ENCODE data around the gene CDC14B. TPM values are rescaled to one million over a fixed set of nuclear protein-coding genes. Genes with fewer than 3 reads are reported as not detected.

The CDC14B gene
- polyA plus RNA-seq, 1 donor from 2014 or later = 7.0 TPM

DNA sequence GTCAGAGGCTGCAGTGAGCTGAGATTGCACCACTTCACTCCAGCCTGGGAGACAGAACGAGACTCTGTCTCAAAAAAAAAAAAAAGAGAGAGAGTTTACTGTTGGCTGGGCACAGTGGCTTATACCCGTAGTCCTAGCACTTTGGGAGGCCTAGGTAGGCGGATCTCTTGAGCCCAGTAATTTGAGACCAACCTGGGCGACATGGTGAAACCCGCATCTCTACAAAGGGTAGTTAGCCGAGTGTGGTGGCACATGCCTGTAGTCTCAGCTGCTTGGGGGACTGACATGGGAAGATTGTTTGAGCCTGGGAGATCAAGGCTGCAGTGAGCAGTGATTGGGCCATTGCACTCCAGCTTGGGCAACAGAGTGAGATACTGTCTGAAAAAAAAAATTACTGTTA is 157.1 kb downstream of the CDC14B start:
- Histone ChIP-seq H3K9ac (ENCODE audit: low read length) (no peak overlapping the region), H3K27ac (ENCODE audit: low read length) (no peak overlapping the region), H4K20me1 (ENCODE audit: insufficient read depth) (no peaks in the 10 kb centered on the region), H3K4me3 (ENCODE audit: low read length) (no peak overlapping the region), H3K9me2 (ENCODE audit: insufficient read depth, low read length) (no peaks in the 10 kb centered on the region), H3K27me3 (ENCODE audit: insufficient read depth, low read depth, low read length) (no peaks in the 10 kb centered on the region), H3F3A (ENCODE audit: insufficient read depth, low read length, poor library complexity, severe bottlenecking) (no peaks in the 10 kb centered on the region), H3K9me3 (ENCODE audit: low read length) (no peaks in the 10 kb centered on the region), H3K79me2 (replicated peaks; ENCODE audit: insufficient read depth, low read length) (no peaks in the 10 kb centered on the region), H3K36me3 (ENCODE audit: insufficient read depth, low read length) (no peaks in the 10 kb centered on the region), H3K4me2 (ENCODE audit: low read length) (no peak overlapping the region), H2AFZ (ENCODE audit: low read depth, low read length) (no peak overlapping the region)
- TF ChIP-seq MXI1 (conservative IDR thresholded peaks at IDR 0.05; ENCODE audit: poor library complexity, severe bottlenecking) (no peak), RAD21 (conservative IDR thresholded peaks at IDR 0.05) (no peak), SMC3 (conservative IDR thresholded peaks at IDR 0.05; ENCODE audit: poor library complexity) (no peak), EZH2 (IDR thresholded peaks at IDR 0.05; ENCODE audit: borderline replicate concordance, insufficient read depth, low read length, poor library complexity, severe bottlenecking) (no peak), TAF1 (IDR thresholded peaks at IDR 0.05; ENCODE audit: low read depth) (no peak), EP300 (conservative IDR thresholded peaks at IDR 0.05; ENCODE audit: poor library complexity, severe bottlenecking) (no peak), POLR2AphosphoS5 (IDR thresholded peaks at IDR 0.05) (no peak)
- TF ChIP-seq, protein P1, sequence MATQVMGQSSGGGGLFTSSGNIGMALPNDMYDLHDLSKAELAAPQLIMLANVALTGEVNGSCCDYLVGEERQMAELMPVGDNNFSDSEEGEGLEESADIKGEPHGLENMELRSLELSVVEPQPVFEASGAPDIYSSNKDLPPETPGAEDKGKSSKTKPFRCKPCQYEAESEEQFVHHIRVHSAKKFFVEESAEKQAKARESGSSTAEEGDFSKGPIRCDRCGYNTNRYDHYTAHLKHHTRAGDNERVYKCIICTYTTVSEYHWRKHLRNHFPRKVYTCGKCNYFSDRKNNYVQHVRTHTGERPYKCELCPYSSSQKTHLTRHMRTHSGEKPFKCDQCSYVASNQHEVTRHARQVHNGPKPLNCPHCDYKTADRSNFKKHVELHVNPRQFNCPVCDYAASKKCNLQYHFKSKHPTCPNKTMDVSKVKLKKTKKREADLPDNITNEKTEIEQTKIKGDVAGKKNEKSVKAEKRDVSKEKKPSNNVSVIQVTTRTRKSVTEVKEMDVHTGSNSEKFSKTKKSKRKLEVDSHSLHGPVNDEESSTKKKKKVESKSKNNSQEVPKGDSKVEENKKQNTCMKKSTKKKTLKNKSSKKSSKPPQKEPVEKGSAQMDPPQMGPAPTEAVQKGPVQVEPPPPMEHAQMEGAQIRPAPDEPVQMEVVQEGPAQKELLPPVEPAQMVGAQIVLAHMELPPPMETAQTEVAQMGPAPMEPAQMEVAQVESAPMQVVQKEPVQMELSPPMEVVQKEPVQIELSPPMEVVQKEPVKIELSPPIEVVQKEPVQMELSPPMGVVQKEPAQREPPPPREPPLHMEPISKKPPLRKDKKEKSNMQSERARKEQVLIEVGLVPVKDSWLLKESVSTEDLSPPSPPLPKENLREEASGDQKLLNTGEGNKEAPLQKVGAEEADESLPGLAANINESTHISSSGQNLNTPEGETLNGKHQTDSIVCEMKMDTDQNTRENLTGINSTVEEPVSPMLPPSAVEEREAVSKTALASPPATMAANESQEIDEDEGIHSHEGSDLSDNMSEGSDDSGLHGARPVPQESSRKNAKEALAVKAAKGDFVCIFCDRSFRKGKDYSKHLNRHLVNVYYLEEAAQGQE (IDR thresholded peaks at IDR 0.05; ENCODE audit: borderline replicate concordance) = no peak
- TF ChIP-seq, protein P2, sequence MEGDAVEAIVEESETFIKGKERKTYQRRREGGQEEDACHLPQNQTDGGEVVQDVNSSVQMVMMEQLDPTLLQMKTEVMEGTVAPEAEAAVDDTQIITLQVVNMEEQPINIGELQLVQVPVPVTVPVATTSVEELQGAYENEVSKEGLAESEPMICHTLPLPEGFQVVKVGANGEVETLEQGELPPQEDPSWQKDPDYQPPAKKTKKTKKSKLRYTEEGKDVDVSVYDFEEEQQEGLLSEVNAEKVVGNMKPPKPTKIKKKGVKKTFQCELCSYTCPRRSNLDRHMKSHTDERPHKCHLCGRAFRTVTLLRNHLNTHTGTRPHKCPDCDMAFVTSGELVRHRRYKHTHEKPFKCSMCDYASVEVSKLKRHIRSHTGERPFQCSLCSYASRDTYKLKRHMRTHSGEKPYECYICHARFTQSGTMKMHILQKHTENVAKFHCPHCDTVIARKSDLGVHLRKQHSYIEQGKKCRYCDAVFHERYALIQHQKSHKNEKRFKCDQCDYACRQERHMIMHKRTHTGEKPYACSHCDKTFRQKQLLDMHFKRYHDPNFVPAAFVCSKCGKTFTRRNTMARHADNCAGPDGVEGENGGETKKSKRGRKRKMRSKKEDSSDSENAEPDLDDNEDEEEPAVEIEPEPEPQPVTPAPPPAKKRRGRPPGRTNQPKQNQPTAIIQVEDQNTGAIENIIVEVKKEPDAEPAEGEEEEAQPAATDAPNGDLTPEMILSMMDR (IDR thresholded peaks at IDR 0.05; ENCODE audit: poor library complexity, severe bottlenecking) = no peak

DNA sequence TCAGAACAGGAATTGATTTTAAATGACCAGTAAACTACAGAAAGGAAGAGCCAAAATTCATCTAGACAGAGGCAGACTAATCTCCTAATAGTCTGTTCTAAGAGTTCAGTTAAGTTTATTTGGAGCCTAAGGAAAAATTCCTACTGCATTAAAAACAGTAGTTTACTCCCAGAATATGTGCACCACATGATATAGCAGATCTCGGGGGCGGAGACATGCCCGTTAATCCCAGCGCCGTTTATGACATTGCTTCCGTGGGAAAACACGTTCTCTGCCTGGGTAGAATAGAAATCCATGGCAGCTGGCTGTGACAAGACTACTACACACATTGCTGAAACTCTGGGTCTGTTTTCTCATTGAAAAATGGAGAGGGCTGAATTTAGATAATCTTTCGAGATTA is 158.3 kb downstream of the CDC14B start:
- Histone ChIP-seq H3K79me2 (replicated peaks; ENCODE audit: insufficient read depth, low read length) (no peaks in the 10 kb centered on the region), H3K27ac (ENCODE audit: low read length) (no peak overlapping the region), H4K20me1 (ENCODE audit: insufficient read depth) (no peaks in the 10 kb centered on the region), H3K9me3 (ENCODE audit: low read length) (no peaks in the 10 kb centered on the region), H3K4me2 (ENCODE audit: low read length) (no peak overlapping the region), H2AFZ (ENCODE audit: low read depth, low read length) (no peak overlapping the region), H3K36me3 (ENCODE audit: insufficient read depth, low read length) (no peaks in the 10 kb centered on the region), H3K27me3 (ENCODE audit: insufficient read depth, low read depth, low read length) (no peaks in the 10 kb centered on the region), H3K9ac (ENCODE audit: low read length) (no peak overlapping the region), H3K4me3 (ENCODE audit: low read length) (no peak overlapping the region), H3K9me2 (ENCODE audit: insufficient read depth, low read length) (no peaks in the 10 kb centered on the region), H3F3A (ENCODE audit: insufficient read depth, low read length, poor library complexity, severe bottlenecking) (no peaks in the 10 kb centered on the region)
- TF ChIP-seq EZH2 (IDR thresholded peaks at IDR 0.05; ENCODE audit: borderline replicate concordance, insufficient read depth, low read length, poor library complexity, severe bottlenecking) (no peak), POLR2AphosphoS5 (IDR thresholded peaks at IDR 0.05) (no peak), TAF1 (IDR thresholded peaks at IDR 0.05; ENCODE audit: low read depth) (no peak), MXI1 (conservative IDR thresholded peaks at IDR 0.05; ENCODE audit: poor library complexity, severe bottlenecking) (no peak)
- TF ChIP-seq, protein P1 (IDR thresholded peaks at IDR 0.05; ENCODE audit: borderline replicate concordance) = no peak
- TF ChIP-seq, protein P2 (IDR thresholded peaks at IDR 0.05; ENCODE audit: poor library complexity, severe bottlenecking) = no peak

All from neural cell (in vitro differentiated cells).